Left ventricle myocardium inferior (tissue), 1 donor: ENCODE results near the gene FRMD4A. TPM values are rescaled to one million over a fixed set of nuclear protein-coding genes. Genes with fewer than 3 reads are reported as not detected.
A peak's percentile ranks its signal among the peaks of the same experiment; 100 is the strongest.
"Not testable (repeated sequence)": the region's sequence is repeated elsewhere in the genome, so short reads cannot be mapped to it uniquely, and the experiment has no call there.

Source experiments
- DNase-seq: peaks from one replicate; pipeline ENCODE4 v3.0.0-alpha.2; 2020
- H3K27ac ChIP-seq: fragments of 200-600 bp; replicated peaks from 2 replicates; pipeline ENCODE4 v1.8.0; 2021
- H3K27me3 ChIP-seq: fragments of 200-600 bp; 2 replicates; pipeline ENCODE4 v1.8.0; 2021; ENCODE audit warnings: low read depth
- H3K36me3 ChIP-seq: fragments of 200-600 bp; 2 replicates; pipeline ENCODE4 v1.8.0; 2021
- H3K4me1 ChIP-seq: fragments of 200-600 bp; 2 replicates; pipeline ENCODE4 v1.8.0; 2021
- H3K4me3 ChIP-seq: fragments of 200-600 bp; 2 replicates; pipeline ENCODE4 v1.8.0; 2021; ENCODE audit warnings: mild to moderate bottlenecking, moderate library complexity
- H3K9me3 ChIP-seq: fragments of 200-600 bp; replicated peaks from 2 replicates; pipeline ENCODE4 v1.8.0; 2021
- CTCF ChIP-seq: fragments of 200-600 bp; IDR thresholded peaks from 2 replicates; pipeline ENCODE4 v1.8.0; 2021; ENCODE audit warnings: antibody characterized with exemption, mild to moderate bottlenecking, borderline replicate concordance
- intact Hi-C: fragments of 100-400 bp; cut with micrococcal nuclease; formaldehyde crosslinking; loops from one replicate; pipeline ENCODE4 v1.11.0; 2022
- total RNA-seq: library from RNA; stranded (reverse); fragmentation: NEBNext Ultra II Directional; extraction: Animal tissue kit (Norgen Biotek cat#: 25700); gene quantifications from one replicate; pipeline ENCODE4 v1.2.1, GENCODE V29; 2021
- donor health status: DM: no; HTN: yes; CAD: no; lungs with severe emphysema.

Gene FRMD4A
- total RNA-seq, 1 donor from 2014 or later, result 26.1 TPM

GRCh38 chr10:13925971-13926780 lies 404.5 kb downstream of the FRMD4A start:
- Histone ChIP-seq H3K4me3 (no peak overlapping the region), H3K36me3 (no peaks in the 10 kb centered on the region), H3K27ac (no peak overlapping the region), H3K4me1 (peaks cover 10% of the 10 kb centered on the region), H3K27me3 (no peaks in the 10 kb centered on the region), H3K9me3 (no peaks in the 10 kb centered on the region)
- intact Hi-C loops, result no loop called here
- no peak for TF ChIP-seq CTCF
- DNase-seq, result no peak

GRCh38 chr10:13924040-13924725 lies 406.5 kb downstream of the FRMD4A start:
- no peak overlapping the region for H3K4me3 ChIP-seq
- no peak for DNase-seq
- no peaks in the 10 kb centered on the region for H3K9me3 ChIP-seq
- peak overlapping the region; percentile 28 for H3K27ac ChIP-seq
- intact Hi-C loops, result no loop called here
- no peaks in the 10 kb centered on the region for H3K4me1 ChIP-seq
- TF ChIP-seq CTCF, result no peak
- H3K36me3 ChIP-seq, result no peaks in the 10 kb centered on the region
- no peaks in the 10 kb centered on the region for H3K27me3 ChIP-seq

GRCh38 chr10:13922586-13922985 lies 408.1 kb downstream of the FRMD4A start:
- H3K4me1 ChIP-seq, result no peaks in the 10 kb centered on the region
- no peak for DNase-seq
- no peaks in the 10 kb centered on the region for H3K9me3 ChIP-seq
- TF ChIP-seq CTCF, result no peak
- no peaks in the 10 kb centered on the region for H3K27me3 ChIP-seq
- no peak overlapping the region for H3K27ac ChIP-seq
- H3K4me3 ChIP-seq, result no peak overlapping the region
- H3K36me3 ChIP-seq, result no peaks in the 10 kb centered on the region
- intact Hi-C loops, result no loop called here

- Histone ChIP-seq H3K9me3 (no peaks in the 10 kb centered on the region), H3K27me3 (no peaks in the 10 kb centered on the region), H3K27ac (no peak overlapping the region), H3K4me3 (no peak overlapping the region), H3K4me1 (no peaks in the 10 kb centered on the region), H3K36me3 (no peaks in the 10 kb centered on the region)
- intact Hi-C loops, result no loop called here
- DNase-seq, result no peak
- no peak for TF ChIP-seq CTCF
Observed at GRCh38 chr10:13921941-13922340, 408.8 kb downstream of the FRMD4A start.

GRCh38 chr10:13921131-13921530 lies 409.6 kb downstream of the FRMD4A start:
- H3K36me3 ChIP-seq, H3K27me3 ChIP-seq, intact Hi-C loops, DNase-seq, H3K9me3 ChIP-seq, H3K4me1 ChIP-seq, H3K4me3 ChIP-seq, H3K27ac ChIP-seq: not testable (repeated sequence)

- intact Hi-C loops, result no loop called here
Observed at GRCh38 chr10:13920465-13920864, 410.3 kb downstream of the FRMD4A start.

More at GRCh38 chr10:13920465-13920864, 410.3 kb downstream of the FRMD4A start:
- no peaks in the 10 kb centered on the region for H3K4me1 ChIP-seq
- no peak overlapping the region for H3K27ac ChIP-seq
- no peaks in the 10 kb centered on the region for H3K9me3 ChIP-seq
- no peak for TF ChIP-seq CTCF
- no peak overlapping the region for H3K4me3 ChIP-seq
- no peaks in the 10 kb centered on the region for H3K36me3 ChIP-seq
- no peaks in the 10 kb centered on the region for H3K27me3 ChIP-seq
- no peak for DNase-seq
